ENCODE measurements around the gene NFIB. TPM values are rescaled to one million over a fixed set of nuclear protein-coding genes. Genes with fewer than 3 reads are reported as not detected.

The NFIB gene
- total RNA-seq, 4 donors from 2014 or later = 85.3 to 173 (median 115) TPM

- TF ChIP-seq CTCF (IDR thresholded peaks at IDR 0.05) (no peak), POLR2A (IDR thresholded peaks at IDR 0.05) (no peak)
- intact Hi-C loops (cut with DNase I; ENCODE audit: low total_unique reads) = no loop called here
- Histone ChIP-seq H3K4me3 (no peak overlapping the region), H3K36me3 (no peaks in the 10 kb centered on the region), H3K27me3 (no peaks in the 10 kb centered on the region), H3K9me3 (no peaks in the 10 kb centered on the region), H3K4me1 (no peaks in the 10 kb centered on the region), H3K27ac (no peak overlapping the region)
- no peak for DNase-seq
Measured at GRCh38 chr9:14306188-14306587, 7.8 kb downstream of the NFIB start.

GRCh38 chr9:14304259-14304658, 9.7 kb downstream of the NFIB start:
- H3K27ac ChIP-seq = no peak overlapping the region
- H3K36me3 ChIP-seq = no peaks in the 10 kb centered on the region
- TF ChIP-seq CTCF (IDR thresholded peaks at IDR 0.05) (no peak), POLR2A (IDR thresholded peaks at IDR 0.05) (no peak)
- DNase-seq = no peak
- intact Hi-C loops (cut with DNase I; ENCODE audit: low total_unique reads) = no loop called here
- H3K4me3 ChIP-seq = no peak overlapping the region
- H3K9me3 ChIP-seq = no peaks in the 10 kb centered on the region
- no peaks in the 10 kb centered on the region for H3K27me3 ChIP-seq
- H3K4me1 ChIP-seq = no peaks in the 10 kb centered on the region

- Histone ChIP-seq H3K4me1 (no peaks in the 10 kb centered on the region), H3K27ac (no peak overlapping the region), H3K27me3 (no peaks in the 10 kb centered on the region), H3K4me3 (no peak overlapping the region), H3K9me3 (no peaks in the 10 kb centered on the region), H3K36me3 (no peaks in the 10 kb centered on the region)
- TF ChIP-seq POLR2A (IDR thresholded peaks at IDR 0.05) (no peak), CTCF (IDR thresholded peaks at IDR 0.05) (no peak)
- DNase-seq = no peak
- intact Hi-C loops (cut with DNase I; ENCODE audit: low total_unique reads) = no loop called here
Measured at GRCh38 chr9:14303521-14303920, 10.4 kb downstream of the NFIB start.

- no peaks in the 10 kb centered on the region for H3K27me3 ChIP-seq
- intact Hi-C loops (cut with DNase I; ENCODE audit: low total_unique reads) = no loop called here
- TF ChIP-seq POLR2A (IDR thresholded peaks at IDR 0.05) = no peak
- no peak for TF ChIP-seq CTCF (IDR thresholded peaks at IDR 0.05)
- no peaks in the 10 kb centered on the region for H3K4me1 ChIP-seq
- no peak for DNase-seq
- no peaks in the 10 kb centered on the region for H3K36me3 ChIP-seq
- no peak overlapping the region for H3K27ac ChIP-seq
- no peaks in the 10 kb centered on the region for H3K9me3 ChIP-seq
- no peak overlapping the region for H3K4me3 ChIP-seq
Measured at GRCh38 chr9:14303100-14303499, 10.8 kb downstream of the NFIB start.

GRCh38 chr9:14302405-14302804, 11.5 kb downstream of the NFIB start:
- intact Hi-C loops (cut with DNase I; ENCODE audit: low total_unique reads) = no loop called here
- Histone ChIP-seq H3K36me3 (no peaks in the 10 kb centered on the region), H3K9me3 (no peaks in the 10 kb centered on the region), H3K27me3 (no peaks in the 10 kb centered on the region), H3K4me3 (no peak overlapping the region), H3K27ac (no peak overlapping the region), H3K4me1 (no peaks in the 10 kb centered on the region)
- no peak for DNase-seq
- TF ChIP-seq POLR2A (IDR thresholded peaks at IDR 0.05) (no peak), CTCF (IDR thresholded peaks at IDR 0.05) (no peak)

Measured in uterus (tissue), 4 donors.